Endodermal cell (in vitro differentiated cells): ENCODE measurements around the gene CEBPG. TPM values are rescaled to one million over a fixed set of nuclear protein-coding genes. Genes with fewer than 3 reads are reported as not detected.
A peak's percentile ranks its signal among the peaks of the same experiment; 100 is the strongest.

Experiments used
- DNase-seq: peaks from one replicate; pipeline ENCODE4 v3.0.0-alpha.2; 2017
- H3K27ac ChIP-seq: 2 replicates; pipeline ENCODE4 v1.5.1; 2013; ENCODE audit warnings: mild to moderate bottlenecking, low read depth, low read length, moderate library complexity
- H3K27me3 ChIP-seq: 2 replicates; pipeline ENCODE4 v1.6.1; 2013; ENCODE audit warnings: mild to moderate bottlenecking, low read length, moderate library complexity; ENCODE audit not compliant: insufficient read depth, control insufficient read depth, poor library complexity, severe bottlenecking
- H3K36me3 ChIP-seq: 2 replicates; pipeline ENCODE4 v1.7.0; 2013; ENCODE audit warnings: mild to moderate bottlenecking, low read length, moderate library complexity; ENCODE audit not compliant: control insufficient read depth, insufficient read depth
- H3K4me1 ChIP-seq: one replicate; pipeline ENCODE4 v1.7.0; 2013; ENCODE audit warnings: low read length; ENCODE audit not compliant: control insufficient read depth, insufficient read depth
- H3K4me3 ChIP-seq: 2 replicates; pipeline ENCODE4 v1.5.1; 2013; ENCODE audit warnings: mild to moderate bottlenecking, low read length, moderate library complexity
- H3K9ac ChIP-seq: 2 replicates; pipeline ENCODE4 v1.6.1; 2013; ENCODE audit warnings: mild to moderate bottlenecking, low read length, moderate library complexity; ENCODE audit not compliant: poor library complexity, severe bottlenecking; ENCODE audit errors: extremely low read depth
- H3K9me3 ChIP-seq: 2 replicates; pipeline ENCODE4 v1.6.1; 2013; ENCODE audit warnings: mild to moderate bottlenecking, low read length, moderate library complexity; ENCODE audit not compliant: control insufficient read depth
- H3K27ac Mint-ChIP-seq: 2 replicates; pipeline ENCODE4 v1.8.0; 2020; ENCODE audit warnings: mixed read lengths
- H3K27me3 Mint-ChIP-seq: 2 replicates; pipeline ENCODE4 v1.8.0; 2021; ENCODE audit warnings: mild to moderate bottlenecking, mixed read lengths; ENCODE audit not compliant: insufficient read depth
- H3K36me3 Mint-ChIP-seq: 2 replicates; pipeline ENCODE4 v1.8.0; 2020; ENCODE audit warnings: low read depth, mixed read lengths
- H3K4me1 Mint-ChIP-seq: 2 replicates; pipeline ENCODE4 v1.8.0; 2020; ENCODE audit warnings: mixed read lengths
- H3K4me3 Mint-ChIP-seq: 2 replicates; pipeline ENCODE4 v1.8.0; 2020; ENCODE audit warnings: mild to moderate bottlenecking, moderate library complexity, mixed read lengths
- H3K9me3 Mint-ChIP-seq: 2 replicates; pipeline ENCODE4 v1.8.0; 2020; ENCODE audit warnings: mild to moderate bottlenecking, mixed read lengths
- CTCF ChIP-seq: fragments of 200-600 bp; sonication (generic); conservative IDR thresholded peaks from 2 replicates; pipeline ENCODE4 v1.5.0; 2021; ENCODE audit warnings: antibody characterized with exemption, mild to moderate bottlenecking
- WGBS, 2 experiments: methylation state at CpG; one replicate each; pipeline versions ENCODE4 v1.1.5 to v1.1.7; 2013; ENCODE audit warnings: missing lambda C conversion rate in 2 of 2, mixed read lengths in 1 of 2; ENCODE audit not compliant: insufficient coverage in 1 of 2, insufficient read length in 1 of 2; 5-methylcytosine and 5-hydroxymethylcytosine counted together
- total RNA-seq, 2 donors: library from RNA; stranded (reverse); fragmentation: NEBNext Ultra II Directional in 1 of 2; extraction: Animal tissue kit (Norgen Biotek cat#: 25700) in 1 of 2; gene quantifications; 2 replicates in 1 of 2; 3 replicates in 1 of 2; pipeline ENCODE4 v1.2.1, GENCODE V29; 2021

Gene CEBPG
- total RNA-seq, 2 donors from 2014 or later: 31.9 to 33.8 TPM

DNA sequence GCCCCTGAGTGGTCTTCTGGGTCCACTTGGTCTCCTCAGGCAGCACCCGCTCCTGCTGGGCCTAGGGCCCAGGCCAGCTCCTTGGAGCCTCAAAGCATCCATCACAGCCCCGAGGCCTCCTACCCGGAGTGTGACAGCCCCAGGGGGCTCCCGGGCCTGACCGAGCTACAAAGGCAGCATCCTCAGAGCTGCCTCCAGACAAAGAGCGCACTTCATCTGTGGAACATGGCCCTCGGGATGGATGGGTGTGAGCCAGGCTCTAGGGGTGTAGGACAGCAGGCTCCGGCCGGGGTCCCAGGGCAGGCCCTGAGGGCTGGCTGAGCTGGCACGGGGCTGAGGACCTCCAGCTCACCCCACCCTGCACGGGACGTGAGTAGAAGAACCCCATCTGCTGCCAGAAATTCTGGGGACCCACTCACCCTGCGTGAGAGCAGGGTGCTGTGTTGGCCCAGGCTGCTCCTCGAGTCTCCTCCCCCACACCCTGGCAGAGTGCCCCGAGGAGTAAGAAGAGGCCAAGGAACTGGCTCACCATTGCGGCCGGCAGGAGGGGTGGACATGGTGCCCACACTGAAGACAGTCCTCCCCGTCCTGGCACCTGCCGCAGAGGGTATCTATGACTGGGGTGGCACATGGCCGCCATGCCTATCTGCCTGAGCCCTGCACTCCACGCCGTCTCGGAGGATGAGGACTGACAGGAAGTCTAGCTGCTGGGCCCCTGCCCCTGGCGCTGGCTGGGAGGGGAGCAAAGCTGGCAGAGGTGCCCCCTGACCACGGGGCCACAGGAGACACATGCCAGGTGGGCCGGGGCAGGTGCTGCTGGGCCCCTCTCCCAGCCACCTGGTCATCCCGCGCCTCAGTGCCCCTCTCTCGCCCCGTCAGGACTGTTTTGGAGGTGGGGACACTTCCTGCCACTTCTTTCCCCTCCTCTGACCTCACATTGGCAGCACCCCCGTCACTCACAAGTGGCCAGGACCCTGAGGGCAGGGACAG, 22.3 kb downstream of the CEBPG start:
- no peak for TF ChIP-seq CTCF
- no peaks in the 10 kb centered on the region for H3K27me3 ChIP-seq
- H3K4me1 ChIP-seq: peaks cover 4% of the 10 kb centered on the region
- Mint-ChIP-seq H3K4me1 (peaks cover 5% of the 10 kb centered on the region), H3K27me3 (no peaks in the 10 kb centered on the region), H3K27ac (no peak overlapping the region), H3K36me3 (no peaks in the 10 kb centered on the region), H3K4me3 (no peak overlapping the region), H3K9me3 (no peaks in the 10 kb centered on the region)
- H3K9me3 ChIP-seq: no peaks in the 10 kb centered on the region
- 94 to 95% methylated on average over 13 to 31 of the region's 31 CpGs for whole genome bisulfite sequencing, 2 experiments
- no peak overlapping the region for H3K4me3 ChIP-seq
- no peak for DNase-seq
- H3K36me3 ChIP-seq: no peaks in the 10 kb centered on the region
- no peak overlapping the region for H3K9ac ChIP-seq
- no peak overlapping the region for H3K27ac ChIP-seq

DNA sequence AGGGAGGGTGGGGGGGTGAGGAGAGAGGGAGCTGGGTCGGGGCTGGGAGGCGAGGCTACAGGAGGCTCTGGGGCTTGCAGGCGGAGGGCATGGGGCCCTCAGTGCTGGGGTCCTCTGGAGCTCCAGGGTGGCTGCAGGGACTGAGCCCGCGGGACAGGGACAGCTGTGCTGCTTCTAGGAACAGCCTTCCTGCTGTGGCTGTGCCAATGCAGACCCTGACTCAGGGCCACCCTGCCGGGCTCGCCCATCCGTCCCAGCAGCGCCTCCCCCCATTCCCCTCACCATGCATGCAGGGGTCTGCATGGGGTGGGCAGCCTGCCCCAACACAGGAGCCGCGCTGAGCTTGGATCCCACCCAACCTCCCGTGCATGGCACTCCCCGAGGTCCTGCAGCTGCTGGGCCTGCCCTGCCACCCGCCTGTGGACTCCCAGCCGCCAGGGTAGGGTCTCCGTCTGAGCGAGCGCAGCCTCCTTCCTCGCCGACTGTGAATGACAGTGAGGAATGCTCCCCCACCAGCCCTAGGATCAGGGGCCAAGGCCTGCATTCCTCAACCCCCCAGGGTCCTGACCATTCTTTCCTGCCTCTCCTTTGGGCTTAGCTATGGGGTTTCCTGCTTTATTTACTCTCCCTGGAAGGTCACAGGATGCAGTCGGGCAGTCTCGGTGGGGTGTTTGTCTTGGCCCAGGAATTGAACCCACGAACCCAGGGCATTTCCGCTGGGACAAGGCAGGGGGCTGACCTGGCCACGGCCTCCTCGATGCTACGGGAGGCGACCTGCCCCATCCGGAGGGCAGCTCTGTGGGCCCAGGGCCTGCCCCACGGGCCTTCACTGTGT, 23.4 kb downstream of the CEBPG start:
- H3K27me3 Mint-ChIP-seq: no peaks in the 10 kb centered on the region
- H3K4me3 ChIP-seq: no peak overlapping the region
- no peak overlapping the region for H3K27ac ChIP-seq
- H3K27ac Mint-ChIP-seq: peak overlapping the region; percentile 39
- peaks cover 5% of the 10 kb centered on the region for H3K4me1 Mint-ChIP-seq
- no peak for TF ChIP-seq CTCF
- no peaks in the 10 kb centered on the region for H3K9me3 Mint-ChIP-seq
- no peaks in the 10 kb centered on the region for H3K9me3 ChIP-seq
- H3K4me1 ChIP-seq: peaks cover 4% of the 10 kb centered on the region
- peak; percentile 77 for DNase-seq
- H3K4me3 Mint-ChIP-seq: no peak overlapping the region
- no peaks in the 10 kb centered on the region for H3K27me3 ChIP-seq
- H3K36me3 ChIP-seq: no peaks in the 10 kb centered on the region
- no peak overlapping the region for H3K9ac ChIP-seq
- H3K36me3 Mint-ChIP-seq: no peaks in the 10 kb centered on the region
- WGBS, 2 experiments: 63 to 81% methylated on average over 16 to 30 of the region's 30 CpGs

DNA sequence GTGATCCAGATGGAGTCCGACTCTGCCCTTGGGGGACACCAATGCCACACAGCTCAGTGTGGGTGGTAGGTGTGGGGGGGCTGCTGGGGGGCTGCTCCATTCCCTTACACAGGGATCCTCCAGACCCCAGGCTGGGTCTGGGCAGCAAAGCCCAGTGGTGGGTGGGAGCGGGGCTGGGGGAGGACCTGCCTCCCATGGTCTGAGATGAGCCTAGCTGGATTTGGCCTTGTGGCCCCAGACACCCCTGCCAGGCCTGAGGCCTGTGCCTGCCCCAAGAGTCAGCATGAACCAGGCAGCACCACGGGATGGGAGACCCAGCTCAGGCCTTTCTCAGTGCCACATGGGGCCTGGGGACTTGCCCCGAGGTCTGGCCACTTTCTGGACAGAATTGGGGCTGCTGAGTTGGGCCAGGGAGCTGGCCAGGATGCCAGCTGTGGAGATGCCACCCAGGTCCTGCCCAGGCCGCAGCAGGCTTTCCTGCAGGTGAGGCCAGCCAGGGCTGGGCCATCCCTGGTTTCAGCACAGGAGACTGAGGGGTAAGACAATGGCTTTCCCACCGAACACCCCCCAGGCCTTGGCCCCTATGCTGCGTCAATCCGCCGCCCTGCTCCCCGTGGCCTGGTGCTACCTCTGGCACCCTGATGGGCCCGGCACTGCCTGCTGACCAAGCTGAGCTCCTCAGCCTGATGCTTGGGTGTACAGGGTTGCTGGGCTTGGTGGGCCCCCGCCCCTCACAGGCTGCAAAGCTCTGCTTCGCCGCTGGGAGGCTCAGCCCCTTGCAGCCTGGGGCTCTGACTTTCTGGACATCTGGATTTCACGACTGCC, 24.2 kb downstream of the CEBPG start:
- DNase-seq: peak; percentile 80
- H3K27me3 Mint-ChIP-seq: no peaks in the 10 kb centered on the region

More for the DNA sequence above, 24.2 kb downstream of the CEBPG start:
- H3K36me3 ChIP-seq: no peaks in the 10 kb centered on the region
- H3K27me3 ChIP-seq: no peaks in the 10 kb centered on the region
- H3K27ac ChIP-seq: no peak overlapping the region
- H3K4me1 Mint-ChIP-seq: peaks cover 5% of the 10 kb centered on the region
- H3K4me3 ChIP-seq: no peak overlapping the region
- no peaks in the 10 kb centered on the region for H3K9me3 Mint-ChIP-seq
- WGBS, 2 experiments: 73 to 78% methylated on average over 8 to 15 of the region's 15 CpGs
- H3K4me3 Mint-ChIP-seq: no peak overlapping the region
- peak; percentile 71 for TF ChIP-seq CTCF
- H3K4me1 ChIP-seq: peaks cover 4% of the 10 kb centered on the region
- H3K36me3 Mint-ChIP-seq: no peaks in the 10 kb centered on the region
- H3K27ac Mint-ChIP-seq: peak overlapping the region; percentile 76
- no peak overlapping the region for H3K9ac ChIP-seq
- H3K9me3 ChIP-seq: no peaks in the 10 kb centered on the region
